Measurements from ENCODE around the gene NOX5.

- no peak for TF ChIP-seq EP300 (IDR thresholded peaks at IDR 0.05)
- no peak for TF ChIP-seq ZFP36 (IDR thresholded peaks at IDR 0.05; ENCODE audit: borderline replicate concordance, partially characterized antibody)
- TF ChIP-seq RNF2 (IDR thresholded peaks at IDR 0.05; ENCODE audit: borderline replicate concordance, low read depth), result no peak
- TF ChIP-seq SREBF2 (IDR thresholded peaks at IDR 0.05), result no peak
- no peak for TF ChIP-seq CTCF (IDR thresholded peaks at IDR 0.05)
- no peak for TF ChIP-seq MAZ (IDR thresholded peaks at IDR 0.05; ENCODE audit: borderline replicate concordance, low read depth, low read length)
- no peak for TF ChIP-seq RAD21 (conservative IDR thresholded peaks at IDR 0.05 in 1 of 2, IDR thresholded peaks at IDR 0.05 in 1 of 2)
- no peak for TF ChIP-seq CBX2 (IDR thresholded peaks at IDR 0.05; ENCODE audit: borderline replicate concordance, low read depth)
- no peak for TF ChIP-seq POLR2A (IDR thresholded peaks at IDR 0.05; ENCODE audit: low read length)
- TF ChIP-seq CEBPB (IDR thresholded peaks at IDR 0.05), result no peak
Measured at GRCh38 chr15:69004011-69004410, 10.5 kb upstream of the NOX5 start.

Measured in A549 (cell line).